Gastrocnemius medialis (tissue), 4 donors: ENCODE results near the gene KRT3. TPM values are rescaled to one million over a fixed set of nuclear protein-coding genes. Genes with fewer than 3 reads are reported as not detected.

Experiments used
- ATAC-seq, 2 donors: fragments of 150-250 bp; one replicate each; pipeline ENCODE4 v1.9.1; 2016
- DNase-seq, 2 donors: peaks; one replicate each; pipeline ENCODE4 v3.0.0-alpha.2; 2019
- H3K27ac ChIP-seq, 4 donors: fragments of 200-600 bp; sonication (generic); 1 replicate in 1 of 4; 2 replicates in 3 of 4; pipeline ENCODE4 v1.5.1; 2016 to 2018; ENCODE audit warnings: mild to moderate bottlenecking in 2 of 4, moderate library complexity in 1 of 4
- H3K27me3 ChIP-seq, 3 donors: fragments of 200-600 bp; sonication (generic) in 2 of 3; 1 replicate in 1 of 3; 2 replicates in 2 of 3; pipeline versions ENCODE4 v1.5.1 to v1.6.0; 2016 to 2019; ENCODE audit warnings: mild to moderate bottlenecking in 1 of 3, moderate library complexity in 1 of 3
- H3K36me3 ChIP-seq, 2 donors: fragments of 200-600 bp; sonication (generic) in 1 of 2; one replicate each; pipeline ENCODE4 v1.5.1; 2017 to 2018
- H3K4me1 ChIP-seq, 2 donors: fragments of 200-600 bp; sonication (generic) in 1 of 2; one replicate each; pipeline ENCODE4 v1.5.1; 2016 to 2017; ENCODE audit warnings: mild to moderate bottlenecking in 2 of 2
- H3K4me3 ChIP-seq, 4 donors: fragments of 200-600 bp; sonication (generic) in 3 of 4; 1 replicate in 1 of 4; 2 replicates in 3 of 4; pipeline ENCODE4 v1.5.1; 2016 to 2019; ENCODE audit warnings: mild to moderate bottlenecking in 2 of 4
- H3K9me3 ChIP-seq, 3 donors: fragments of 200-600 bp; sonication (generic) in 2 of 3; 1 replicate in 1 of 3; 2 replicates in 2 of 3; pipeline ENCODE4 v1.5.1; 2016 to 2019
- CTCF ChIP-seq, 5 experiments: fragments of 450-650 bp in 3 of 5; fragments of 200-600 bp in 2 of 5; sonication (generic) in 2 of 5; IDR thresholded peaks in 4 of 5; conservative IDR thresholded peaks in 1 of 5; 1 replicate in 4 of 5; 2 replicates in 1 of 5; pipeline ENCODE4 v1.5.1; 2016 to 2019; ENCODE audit warnings: antibody characterized with exemption in 5 of 5, mild to moderate bottlenecking in 3 of 5, moderate library complexity in 3 of 5
- POLR2A ChIP-seq, 2 donors: fragments of 450-650 bp; IDR thresholded peaks; one replicate each; pipeline ENCODE4 v1.6.1; 2017; ENCODE audit warnings: antibody characterized with exemption in 2 of 2, mild to moderate bottlenecking in 2 of 2, moderate library complexity in 2 of 2
- in situ Hi-C, 4 donors: fragments of 200-750 bp; cut with MboI; loops; one replicate each; pipeline versions ENCODE4 v1.15.0 to v1.8.0; 2017; ENCODE audit warnings: low sequenced_read_pairs in 4 of 4
- intact Hi-C: fragments of 100-400 bp; cut with DNase I; formaldehyde crosslinking; loops from one replicate; pipeline ENCODE4 v1.15.1; 2023; ENCODE audit warnings: low total_unique reads
- total RNA-seq, 4 donors: library from RNA; depleted of rRNA; stranded (reverse); fragments of >200 nt; gene quantifications; one replicate each; pipeline versions ENCODE4 v1.1.0 to v1.2.3, GENCODE V29; 2016

Gene KRT3
- total RNA-seq, 4 donors from 2014 or later: not detected

GRCh38 chr12:52800259-52800917, 4.5 kb upstream of the KRT3 start:
- ATAC-seq: no peak

GRCh38 chr12:52799505-52800211, 3.7 kb upstream of the KRT3 start:
- Histone ChIP-seq H3K4me3 (no peak overlapping the region), H3K27me3 (no peaks in the 10 kb centered on the region), H3K4me1 (no peaks in the 10 kb centered on the region), H3K36me3 (no peaks in the 10 kb centered on the region), H3K27ac (no peak overlapping the region), H3K9me3 (no peaks in the 10 kb centered on the region)
- in situ Hi-C loops (no loop called here), intact Hi-C loops (no loop called here)
- no peak for ATAC-seq
- TF ChIP-seq CTCF (IDR thresholded peaks at IDR 0.05 in 4 of 5, conservative IDR thresholded peaks at IDR 0.05 in 1 of 5): no peak
- no peak for TF ChIP-seq POLR2A (IDR thresholded peaks at IDR 0.05)
- no peak for DNase-seq

More at GRCh38 chr12:52800259-52800917, 4.5 kb upstream of the KRT3 start:
- Histone ChIP-seq H3K4me1 (no peaks in the 10 kb centered on the region), H3K4me3 (no peak overlapping the region), H3K27ac (no peak overlapping the region), H3K27me3 (no peaks in the 10 kb centered on the region), H3K9me3 (no peaks in the 10 kb centered on the region), H3K36me3 (no peaks in the 10 kb centered on the region)
- intact Hi-C loops (no loop called here), in situ Hi-C loops (no loop called here)
- DNase-seq: no peak
- no peak for TF ChIP-seq POLR2A (IDR thresholded peaks at IDR 0.05)
- no peak for TF ChIP-seq CTCF (IDR thresholded peaks at IDR 0.05 in 4 of 5, conservative IDR thresholded peaks at IDR 0.05 in 1 of 5)

GRCh38 chr12:52798671-52799504, 3.0 kb upstream of the KRT3 start:
- intact Hi-C loops: no loop called here

More at GRCh38 chr12:52798671-52799504, 3.0 kb upstream of the KRT3 start:
- Histone ChIP-seq H3K36me3 (no peaks in the 10 kb centered on the region), H3K27me3 (no peaks in the 10 kb centered on the region), H3K4me1 (no peaks in the 10 kb centered on the region), H3K4me3 (no peak overlapping the region), H3K9me3 (no peaks in the 10 kb centered on the region), H3K27ac (no peak overlapping the region)
- in situ Hi-C loops: no loop called here
- DNase-seq: no peak
- TF ChIP-seq CTCF (IDR thresholded peaks at IDR 0.05 in 4 of 5, conservative IDR thresholded peaks at IDR 0.05 in 1 of 5) (no peak), POLR2A (IDR thresholded peaks at IDR 0.05) (no peak)
- no peak for ATAC-seq
